NT2/D1 (cell line): Measurements from ENCODE around the gene RAB3C.

ENCODE experiments used
- YY1 ChIP-seq: IDR thresholded peaks from 2 replicates; pipeline ENCODE4 v1.6.1; 2011; ENCODE audit not compliant: insufficient read length, insufficient read depth
- ZNF274 ChIP-seq: IDR thresholded peaks from 2 replicates; pipeline ENCODE4 v1.6.1; 2011; ENCODE audit warnings: mild to moderate bottlenecking, low read depth, low read length

GRCh38 chr5:58901271-58901670 is 318.4 kb downstream of the RAB3C start:
- no peak for TF ChIP-seq YY1
- no peak for TF ChIP-seq ZNF274
